PC-9 (cell line): ENCODE data around the gene SIT1.

ENCODE experiments used
- CTCF ChIP-seq: fragments of 200-600 bp; sonication (generic); conservative IDR thresholded peaks from 2 replicates; pipeline ENCODE4 v1.6.1; 2017; ENCODE audit warnings: mixed run types, antibody characterized with exemption, mild to moderate bottlenecking, moderate library complexity
- EZH2 ChIP-seq: fragments of 200-600 bp; sonication (generic); IDR thresholded peaks from 2 replicates; pipeline ENCODE4 v1.8.0; 2017; ENCODE audit warnings: antibody characterized with exemption, low read depth

- TF ChIP-seq CTCF (no peak), EZH2 (no peak)
These were observed 11.1 kb upstream of the SIT1 start for GRCh38 chr9:35661756-35662350.
